Endothelial cell of umbilical vein (primary cell): ENCODE data around the gene SCAMP1. TPM values are rescaled to one million over a fixed set of nuclear protein-coding genes. Genes with fewer than 3 reads are reported as not detected.

Experiments used
- BruUV-seq: library from RNA; stranded (reverse); fragments of 400-500 nt; replicated peaks from 2 replicates; lab custom pipeline; 2021; lab: Mats Ljungman, UMichigan
- CTCF ChIA-PET: fragments of 300-600, 350-600 bp; sonication (Branson Sonifier 250); formaldehyde crosslinking; loops from one replicate; lab custom pipeline; 2021; ENCODE audit warnings: antibody characterized with exemption, inconsistent platforms; lab: Charles Lee
- POLR2A ChIA-PET: fragments of 300-600, 350-600 bp; sonication (Branson Sonifier 250); formaldehyde crosslinking; loops from one replicate; lab custom pipeline; 2021; ENCODE audit warnings: antibody characterized with exemption, inconsistent platforms; lab: Charles Lee
- DNase-seq: peaks from one replicate; pipeline ENCODE4 v3.0.0-alpha.2; 2011; ENCODE audit warnings: low read depth, low spot score
- FAIRE-seq: peaks from 2 replicates; lab custom pipeline; 2011; peaks lifted over from hg19 to GRCh38; lab: Jason Lieb, UNC
- H2AFZ ChIP-seq: 2 replicates; pipeline ENCODE4 v1.6.0; 2012; ENCODE audit warnings: low read depth, low read length, control low read depth, inconsistent platforms
- H3K27ac ChIP-seq: 2 replicates; pipeline ENCODE4 v1.5.1; 2011; ENCODE audit warnings: low read depth, mild to moderate bottlenecking, control low read depth, low read length, moderate library complexity; ENCODE audit not compliant: insufficient read depth
- H3K27me3 ChIP-seq, 2 experiments: 2 replicates each; pipeline versions ENCODE4 v1.6.0 to v1.6.1; 2011; ENCODE audit warnings: low read length in 2 of 2, mixed read lengths in 1 of 2; ENCODE audit not compliant: control insufficient read depth in 2 of 2, insufficient read depth in 2 of 2
- H3K36me3 ChIP-seq, 2 experiments: 2 replicates in 1 of 2; 3 replicates in 1 of 2; pipeline ENCODE4 v1.5.1; 2011; ENCODE audit warnings: low read length in 2 of 2, mild to moderate bottlenecking in 1 of 2, moderate library complexity in 1 of 2; ENCODE audit not compliant: control insufficient read depth in 2 of 2, insufficient read depth in 2 of 2; ENCODE audit errors: extremely low read depth in 1 of 2
- H3K4me1 ChIP-seq: 3 replicates; pipeline ENCODE4 v1.5.1; 2011; ENCODE audit warnings: mild to moderate bottlenecking, low read length; ENCODE audit not compliant: control insufficient read depth, insufficient read depth; ENCODE audit errors: extremely low read depth
- H3K4me2 ChIP-seq: 2 replicates; pipeline ENCODE4 v1.6.1; 2011; ENCODE audit warnings: low read length, control low read depth, mixed read lengths; ENCODE audit not compliant: insufficient read depth
- H3K4me3 ChIP-seq, 3 experiments: fragments of 200-600 bp in 1 of 3; sonication (generic), shearing (Covaris generic) in 1 of 3; replicated peaks in 1 of 3; 2 replicates each; pipeline ENCODE4 v1.5.1; 2011 to 2016; ENCODE audit warnings: control low read depth in 3 of 3, low read length in 3 of 3, mild to moderate bottlenecking in 2 of 3, inconsistent platforms in 1 of 3, low read depth in 1 of 3, moderate library complexity in 1 of 3; ENCODE audit not compliant: insufficient read depth in 1 of 3
- H3K79me2 ChIP-seq: 2 replicates; pipeline ENCODE4 v1.6.0; 2012; ENCODE audit warnings: low read length, inconsistent platforms; ENCODE audit not compliant: control insufficient read depth, insufficient read depth
- H3K9ac ChIP-seq: replicated peaks from 2 replicates; pipeline ENCODE3; 2011; ENCODE audit warnings: low read length, control low read depth; ENCODE audit not compliant: insufficient read depth; ENCODE audit errors: extremely low read depth
- H3K9me1 ChIP-seq: replicated peaks from 3 replicates; pipeline ENCODE4 v1.6.0; 2011; ENCODE audit warnings: mild to moderate bottlenecking, low read length; ENCODE audit not compliant: control insufficient read depth, insufficient read depth; ENCODE audit errors: extremely low read depth
- H3K9me3 ChIP-seq: replicated peaks from 2 replicates; pipeline ENCODE4 v1.5.1; 2012; ENCODE audit warnings: low read length, inconsistent platforms; ENCODE audit not compliant: control insufficient read depth, insufficient read depth
- H4K20me1 ChIP-seq: replicated peaks from 2 replicates; pipeline ENCODE3; 2011; ENCODE audit warnings: mild to moderate bottlenecking, low read length; ENCODE audit not compliant: control insufficient read depth, insufficient read depth; ENCODE audit errors: extremely low read depth
- CTCF ChIP-seq, 2 donors: IDR thresholded peaks; 1 replicate in 1 of 2; 2 replicates in 1 of 2; pipeline ENCODE4 v1.5.1; 2011; ENCODE audit warnings: low read length in 2 of 2, mild to moderate bottlenecking in 2 of 2, moderate library complexity in 2 of 2, control low read depth in 1 of 2, inconsistent platforms in 1 of 2, low read depth in 1 of 2; ENCODE audit not compliant: insufficient read depth in 1 of 2; ENCODE audit errors: extremely low read depth in 1 of 2
- EZH2 ChIP-seq: IDR thresholded peaks from 2 replicates; pipeline ENCODE4 v1.6.1; 2012; ENCODE audit warnings: borderline replicate concordance, low read depth, mild to moderate bottlenecking, moderate library complexity, low read length, inconsistent platforms; ENCODE audit not compliant: severe bottlenecking
- FOS ChIP-seq: IDR thresholded peaks from 2 replicates; pipeline ENCODE4 v1.6.1; 2011; ENCODE audit warnings: mild to moderate bottlenecking, low read length, moderate library complexity, borderline replicate concordance; ENCODE audit not compliant: insufficient read depth
- GATA2 ChIP-seq: IDR thresholded peaks from 2 replicates; pipeline ENCODE4 v1.7.0; 2011; ENCODE audit warnings: low read depth, mild to moderate bottlenecking, moderate library complexity, mixed read lengths, low read length; ENCODE audit not compliant: insufficient read length, insufficient read depth
- JUN ChIP-seq: IDR thresholded peaks from 2 replicates; pipeline ENCODE4 v1.6.1; 2011; ENCODE audit warnings: borderline replicate concordance, low read depth; ENCODE audit not compliant: insufficient read length, insufficient read depth
- MYC ChIP-seq: IDR thresholded peaks from one replicate; pipeline ENCODE4 v1.6.1; 2011; ENCODE audit warnings: mild to moderate bottlenecking, low read depth, low read length
- POLR2A ChIP-seq: IDR thresholded peaks from 2 replicates; pipeline ENCODE4 v1.6.1; 2012; ENCODE audit warnings: low read depth, mild to moderate bottlenecking, control low read depth, low read length
- POLR2AphosphoS5 ChIP-seq: IDR thresholded peaks from 2 replicates; pipeline ENCODE4 v1.6.1; 2012; ENCODE audit warnings: low read depth, mild to moderate bottlenecking, control low read depth, low read length, moderate library complexity; ENCODE audit not compliant: insufficient read depth
- dilution Hi-C: fragments of 300-500 bp; cut with MboI; formaldehyde crosslinking; loops from one replicate; pipeline ENCODE4 v1.15.0; 2019; ENCODE audit warnings: low sequenced_read_pairs; ENCODE audit not compliant: extremely low pct_ligation_motif_present
- intact Hi-C: fragments of 100-400 bp; cut with micrococcal nuclease; formaldehyde crosslinking; loops from one replicate; pipeline ENCODE4 v1.10.0; 2022
- polyA plus RNA-seq, 4 experiments: library from polyadenylated mRNA; depleted of rRNA in 3 of 4; stranded (reverse) in 3 of 4; unstranded in 1 of 4; fragments of >200 nt; gene quantifications; 2 replicates each; pipeline versions ENCODE4 v1.2.1 to v1.2.3, GENCODE V29; 2011 to 2012; ENCODE audit warnings: missing spikeins in 1 of 4
- total RNA-seq: library from RNA; stranded (reverse); gene quantifications from 2 replicates; pipeline ENCODE4 v1.2.3, GENCODE V29; 2021
- TF ChIP-seq, protein P1 (sequence below): IDR thresholded peaks from 2 replicates; pipeline ENCODE4 v1.6.1; 2011; ENCODE audit not compliant: insufficient read depth, insufficient read length

Gene SCAMP1
- total and polyA plus RNA-seq, 2 donors (not counting 3 experiments of a cell fraction or from before 2014, with no cell fraction given) = 13.7 to 29.0 TPM

DNA sequence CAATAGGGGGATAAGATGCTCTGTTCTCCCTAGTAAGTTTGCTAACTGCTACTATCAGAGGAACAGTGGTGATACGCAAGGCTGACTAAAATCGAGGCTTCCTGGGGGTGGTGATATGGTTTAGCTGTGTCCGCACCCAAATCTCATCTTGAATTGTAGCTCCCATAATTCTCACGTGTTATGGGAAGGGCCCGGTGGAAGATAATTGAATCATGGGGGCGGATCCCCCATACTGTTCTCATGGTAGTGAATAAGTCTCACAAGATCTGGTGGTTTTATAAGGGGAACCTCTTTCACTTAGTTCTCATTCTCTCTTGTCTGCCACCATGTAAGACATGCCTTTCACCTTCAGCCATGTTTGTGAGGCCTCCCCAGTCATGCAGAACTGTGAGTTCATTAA is 153.0 kb downstream of the SCAMP1 start:
- Histone ChIP-seq H3K9me3 (no peaks in the 10 kb centered on the region), H3K4me2 (no peak overlapping the region), H3K27ac (no peak overlapping the region), H3K36me3 (peaks cover 0 to 4% of the 10 kb centered on the region in 2 experiments), H3K27me3 (no peaks in the 10 kb centered on the region), H3K9ac (no peak overlapping the region), H3K4me3 (no peak overlapping the region), H2AFZ (no peak overlapping the region), H3K9me1 (no peaks in the 10 kb centered on the region), H3K79me2 (no peaks in the 10 kb centered on the region), H4K20me1 (no peaks in the 10 kb centered on the region), H3K4me1 (peaks cover 18% of the 10 kb centered on the region)
- no peak for DNase-seq
- intact Hi-C loops = no loop called here
- BruUV-seq = no TSS peak
- POLR2A ChIA-PET = no interaction called here
- FAIRE-seq = no peak
- CTCF ChIA-PET = interaction anchor here (6.4 kb wide), 1 partner anchor 20 kb away, joined by 26 read pairs; no protein-coding TSS in a partner anchor
- dilution Hi-C loops = no loop called here
- TF ChIP-seq EZH2 (no peak), JUN (no peak), POLR2AphosphoS5 (no peak), MYC (no peak), CTCF (IDR thresholded peaks at IDR 0.05; ENCODE audit: extremely low read depth in 1 of 2, insufficient read depth in 1 of 2, low read depth in 1 of 2, low read length in 2 of 2) (no peak), POLR2A (no peak), GATA2 (no peak), FOS (no peak)
- TF ChIP-seq, protein P1, sequence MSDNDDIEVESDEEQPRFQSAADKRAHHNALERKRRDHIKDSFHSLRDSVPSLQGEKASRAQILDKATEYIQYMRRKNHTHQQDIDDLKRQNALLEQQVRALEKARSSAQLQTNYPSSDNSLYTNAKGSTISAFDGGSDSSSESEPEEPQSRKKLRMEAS = no peak
